Measurements from ENCODE around the gene XRCC3. TPM values are rescaled to one million over a fixed set of nuclear protein-coding genes. Genes with fewer than 3 reads are reported as not detected.

XRCC3 gene
- total and polyA plus RNA-seq, 10 of the 15 experiments (the other 5 are each of a cell fraction or from before 2014, with no cell fraction given), result 0.37 to 52.0 (median 26.8) TPM

DNA sequence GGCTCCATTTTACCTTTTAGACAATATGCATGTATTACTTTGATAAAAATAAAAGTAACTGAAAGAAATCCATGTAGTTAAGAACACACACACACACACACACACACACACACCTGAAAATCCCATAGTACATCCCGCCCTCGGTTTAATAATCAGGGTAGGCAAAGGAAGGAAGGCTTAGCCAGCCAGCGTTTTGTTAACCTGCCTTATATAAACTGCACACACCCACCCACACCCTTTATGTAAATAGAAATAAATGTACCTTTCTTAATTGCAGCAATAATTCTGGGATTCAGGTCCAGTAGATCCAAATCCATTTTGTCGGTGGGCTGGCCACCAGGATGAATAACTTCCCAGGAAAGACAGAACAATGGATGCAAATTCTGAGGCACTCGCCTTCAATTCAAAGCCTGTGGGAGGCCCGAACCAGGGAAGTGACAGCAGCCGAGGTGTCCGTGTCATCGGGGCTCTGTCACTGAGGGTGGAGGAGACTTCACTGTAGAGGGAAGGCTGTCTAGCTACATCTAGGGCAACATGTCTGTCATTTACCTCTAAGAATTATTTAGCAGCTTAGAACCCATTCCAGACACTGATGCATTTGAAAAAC, 4.4 kb downstream of the XRCC3 start:
- Histone ChIP-seq H3K9ac (ENCODE audit: control insufficient read depth, insufficient read depth, low read length) (no peak overlapping the region), H3K79me2 (ENCODE audit: control insufficient read depth, insufficient read depth, low read length) (peaks cover 27% of the 10 kb centered on the region), H3K4me2 (ENCODE audit: control insufficient read depth, insufficient read depth) (no peak overlapping the region), H3K27me3 (replicated peaks in 1 of 2; ENCODE audit: control insufficient read depth in 2 of 2, insufficient read depth in 2 of 2, low read length in 1 of 2) (no peaks in the 10 kb centered on the region), H2AFZ (ENCODE audit: control insufficient read depth, low read depth, low read length) (no peak overlapping the region), H3K9me3 (replicated peaks; ENCODE audit: control insufficient read depth, insufficient read depth, low read length) (no peaks in the 10 kb centered on the region), H3K4me3 (no peak overlapping the region), H3K4me1 (ENCODE audit: control insufficient read depth, insufficient read depth, low read length) (0 out of 2 replicates have a peak, but pooled peaks cover 4% of the 10 kb centered on the region), H3K36me3 (ENCODE audit: control insufficient read depth in 2 of 2, insufficient read depth in 2 of 2, low read length in 1 of 2) (peaks cover 3 to 25% of the 10 kb centered on the region in 2 experiments; a peak in 3 of 4 replicates), H4K20me1 (ENCODE audit: control insufficient read depth, insufficient read depth) (no peaks in the 10 kb centered on the region), H3K27ac (ENCODE audit: control insufficient read depth, insufficient read depth) (no peak overlapping the region)
- SMC1A ChIA-PET (ENCODE audit: uncharacterized antibody, unreplicated experiment), result no interaction called here
- CTCF ChIA-PET, result no interaction called here
- TF ChIP-seq, protein P1, sequence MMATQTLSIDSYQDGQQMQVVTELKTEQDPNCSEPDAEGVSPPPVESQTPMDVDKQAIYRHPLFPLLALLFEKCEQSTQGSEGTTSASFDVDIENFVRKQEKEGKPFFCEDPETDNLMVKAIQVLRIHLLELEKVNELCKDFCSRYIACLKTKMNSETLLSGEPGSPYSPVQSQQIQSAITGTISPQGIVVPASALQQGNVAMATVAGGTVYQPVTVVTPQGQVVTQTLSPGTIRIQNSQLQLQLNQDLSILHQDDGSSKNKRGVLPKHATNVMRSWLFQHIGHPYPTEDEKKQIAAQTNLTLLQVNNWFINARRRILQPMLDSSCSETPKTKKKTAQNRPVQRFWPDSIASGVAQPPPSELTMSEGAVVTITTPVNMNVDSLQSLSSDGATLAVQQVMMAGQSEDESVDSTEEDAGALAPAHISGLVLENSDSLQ (IDR thresholded peaks at IDR 0.05), result no peak
- TF ChIP-seq SMARCA5 (IDR thresholded peaks at IDR 0.05) (no peak), HDAC6 (IDR thresholded peaks at IDR 0.05; ENCODE audit: unreplicated experiment) (no peak), STAT3 (IDR thresholded peaks at IDR 0.05; ENCODE audit: low read depth, low read length) (no peak), TAF1 (IDR thresholded peaks at IDR 0.05; ENCODE audit: borderline replicate concordance, low read depth, low read length) (no peak), KAT2A (conservative IDR thresholded peaks at IDR 0.05; ENCODE audit: control insufficient read depth, low read depth, low read length) (no peak), IKZF2 (IDR thresholded peaks at IDR 0.05) (no peak)
- TF ChIP-seq, protein P2, sequence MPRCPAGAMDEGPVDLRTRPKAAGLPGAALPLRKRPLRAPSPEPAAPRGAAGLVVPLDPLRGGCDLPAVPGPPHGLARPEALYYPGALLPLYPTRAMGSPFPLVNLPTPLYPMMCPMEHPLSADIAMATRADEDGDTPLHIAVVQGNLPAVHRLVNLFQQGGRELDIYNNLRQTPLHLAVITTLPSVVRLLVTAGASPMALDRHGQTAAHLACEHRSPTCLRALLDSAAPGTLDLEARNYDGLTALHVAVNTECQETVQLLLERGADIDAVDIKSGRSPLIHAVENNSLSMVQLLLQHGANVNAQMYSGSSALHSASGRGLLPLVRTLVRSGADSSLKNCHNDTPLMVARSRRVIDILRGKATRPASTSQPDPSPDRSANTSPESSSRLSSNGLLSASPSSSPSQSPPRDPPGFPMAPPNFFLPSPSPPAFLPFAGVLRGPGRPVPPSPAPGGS (IDR thresholded peaks at IDR 0.05; ENCODE audit: borderline replicate concordance, insufficient read depth, low read depth, low read length, poor library complexity, severe bottlenecking), result no peak
- in situ Hi-C loops (cut with MboI), result no loop called here
- no peak for ATAC-seq
- intact Hi-C loops (cut with micrococcal nuclease; ENCODE audit: unreplicated experiment), result no loop called here
- no TSS peak for BruUV-seq (replicated peaks)
- RAD21 ChIA-PET (ENCODE audit: unreplicated experiment), result no interaction called here
- 91% methylated on average over 9 of the region's 9 CpGs for WGBS (ENCODE audit: insufficient coverage, insufficient replicate concordance, low lambda C conversion rate, missing lambda C conversion rate)
- DNase-seq (ENCODE audit: low read depth, low spot score), result no peak
- POLR2A ChIA-PET, result no interaction called here
- no peak for FAIRE-seq
